IMR-90 (cell line): ENCODE data around the gene DAAM1. TPM values are rescaled to one million over a fixed set of nuclear protein-coding genes. Genes with fewer than 3 reads are reported as not detected.

Experiments used
- ATAC-seq: fragments of 200-7000 bp; cut with Tn5 transposase; 2 replicates; pipeline ENCODE4 v1.9.1; 2020; ENCODE audit warnings: low read depth, mild to moderate bottlenecking, moderate library complexity
- BruUV-seq: library from RNA; stranded (reverse); fragments of 400-500 nt; replicated peaks from 2 replicates; lab custom pipeline; 2021; lab: Mats Ljungman, UMichigan
- CTCF ChIA-PET: fragments of 300-600 bp; formaldehyde crosslinking; extraction: SDS; loops from one replicate; lab custom pipeline; 2021; ENCODE audit warnings: antibody characterized with exemption; lab: Yijun Ruan, JAX
- POLR2A ChIA-PET: fragments of 300-600 bp; sonication (Branson Sonifier 250); formaldehyde crosslinking; loops from one replicate; lab custom pipeline; 2022; ENCODE audit warnings: antibody characterized with exemption; ENCODE audit not compliant: unreplicated experiment; lab: Charles Lee
- DNase-seq: peaks from one replicate; pipeline ENCODE4 v3.0.0; 2013
- H2AFZ ChIP-seq: replicated peaks from 2 replicates; pipeline ENCODE3; 2013; ENCODE audit warnings: low read length, mild to moderate bottlenecking; ENCODE audit not compliant: poor library complexity
- H2AK5ac ChIP-seq: 2 replicates; pipeline ENCODE4 v1.6.1; 2013; ENCODE audit warnings: low read depth, low read length, inconsistent platforms
- H2AK9ac ChIP-seq: replicated peaks from 2 replicates; pipeline ENCODE3; 2013; ENCODE audit warnings: mild to moderate bottlenecking, low read depth, low read length, moderate library complexity; ENCODE audit not compliant: poor library complexity
- H2BK120ac ChIP-seq: 2 replicates; pipeline ENCODE4 v1.6.1; 2013; ENCODE audit warnings: low read depth, low read length, inconsistent platforms
- H2BK15ac ChIP-seq: 3 replicates; pipeline ENCODE4 v1.6.1; 2013; ENCODE audit warnings: low read depth, low read length, inconsistent platforms
- H2BK20ac ChIP-seq: 2 replicates; pipeline ENCODE4 v1.6.1; 2013; ENCODE audit warnings: low read depth, mild to moderate bottlenecking, inconsistent platforms, low read length, moderate library complexity
- H2BK5ac ChIP-seq: 2 replicates; pipeline ENCODE4 v1.6.1; 2013; ENCODE audit warnings: mild to moderate bottlenecking, low read depth, low read length, inconsistent platforms; ENCODE audit not compliant: poor library complexity, severe bottlenecking
- H3K14ac ChIP-seq: replicated peaks from 2 replicates; pipeline ENCODE4 v1.6.1; 2013; ENCODE audit warnings: low read depth, low read length, inconsistent platforms
- H3K18ac ChIP-seq: 2 replicates; pipeline ENCODE4 v1.6.1; 2013; ENCODE audit warnings: low read depth, low read length, control low read depth
- H3K23ac ChIP-seq: 2 replicates; pipeline ENCODE4 v1.6.1; 2013; ENCODE audit warnings: low read depth, low read length, inconsistent platforms
- H3K27ac ChIP-seq: 2 replicates; pipeline ENCODE4 v1.5.1; 2013; ENCODE audit warnings: mild to moderate bottlenecking, control low read depth, low read length; ENCODE audit not compliant: insufficient read depth
- H3K27me3 ChIP-seq: 2 replicates; pipeline ENCODE4 v1.6.1; 2013; ENCODE audit warnings: low read length; ENCODE audit not compliant: control insufficient read depth, insufficient read depth
- H3K36me3 ChIP-seq: 2 replicates; pipeline ENCODE4 v1.6.1; 2013; ENCODE audit warnings: low read length, mixed read lengths; ENCODE audit not compliant: control insufficient read depth, insufficient read depth
- H3K4ac ChIP-seq: 2 replicates; pipeline ENCODE4 v1.6.1; 2013; ENCODE audit warnings: low read depth, low read length, inconsistent platforms
- H3K4me1 ChIP-seq: 2 replicates; pipeline ENCODE4 v1.6.1; 2013; ENCODE audit warnings: low read length, mixed read lengths; ENCODE audit not compliant: control insufficient read depth, insufficient read depth
- H3K4me2 ChIP-seq: 2 replicates; pipeline ENCODE4 v1.6.1; 2013; ENCODE audit warnings: low read depth, mild to moderate bottlenecking, control low read depth, low read length, moderate library complexity
- H3K4me3 ChIP-seq: 2 replicates; pipeline ENCODE4 v1.5.1; 2013; ENCODE audit warnings: low read depth, mild to moderate bottlenecking, control low read depth, low read length, moderate library complexity; ENCODE audit not compliant: insufficient read depth
- H3K56ac ChIP-seq: 2 replicates; pipeline ENCODE4 v1.6.1; 2013; ENCODE audit warnings: low read length, inconsistent platforms; ENCODE audit not compliant: insufficient read depth; ENCODE audit errors: extremely low read depth
- H3K79me1 ChIP-seq, 2 experiments: 2 replicates each; pipeline ENCODE4 v1.6.1; 2013; ENCODE audit warnings: low read length in 2 of 2, inconsistent platforms in 1 of 2, low read depth in 1 of 2
- H3K9ac ChIP-seq: 2 replicates; pipeline ENCODE4 v1.6.1; 2013; ENCODE audit warnings: low read depth, low read length, control low read depth
- H3K9me1 ChIP-seq: 2 replicates; pipeline ENCODE4 v1.6.1; 2013; ENCODE audit warnings: low read length, inconsistent platforms; ENCODE audit not compliant: insufficient read depth
- H3K9me3 ChIP-seq: 2 replicates; pipeline ENCODE4 v1.6.1; 2013; ENCODE audit warnings: low read length; ENCODE audit not compliant: control insufficient read depth, insufficient read depth
- H4K20me1 ChIP-seq: 2 replicates; pipeline ENCODE4 v1.6.1; 2013; ENCODE audit warnings: low read length, inconsistent platforms; ENCODE audit not compliant: insufficient read depth
- H4K5ac ChIP-seq: 2 replicates; pipeline ENCODE4 v1.6.1; 2013; ENCODE audit warnings: mild to moderate bottlenecking, low read depth, low read length, control low read depth
- H4K8ac ChIP-seq, 2 experiments: 2 replicates each; pipeline ENCODE4 v1.6.1; 2013; ENCODE audit warnings: low read depth in 2 of 2, low read length in 2 of 2, control low read depth in 1 of 2, inconsistent platforms in 1 of 2
- H4K91ac ChIP-seq: 2 replicates; pipeline ENCODE4 v1.6.1; 2013; ENCODE audit warnings: low read depth, low read length, inconsistent platforms; ENCODE audit not compliant: insufficient read depth
- CEBPB ChIP-seq: IDR thresholded peaks from 2 replicates; pipeline ENCODE4 v1.6.1; 2012; ENCODE audit warnings: low read depth, low read length, improper control_type of control experiment
- RFX5 ChIP-seq: IDR thresholded peaks from 2 replicates; pipeline ENCODE4 v1.8.0; 2012; ENCODE audit warnings: low read depth, mild to moderate bottlenecking, low read length, moderate library complexity
- WGBS, 2 experiments: methylation state at CpG; one replicate each; pipeline versions ENCODE4 v1.1.5 to v1.1.7; 2013; ENCODE audit warnings: missing lambda C conversion rate in 2 of 2; ENCODE audit not compliant: insufficient read length in 1 of 2; ENCODE audit errors: extremely low coverage in 2 of 2; 5-methylcytosine and 5-hydroxymethylcytosine counted together
- dilution Hi-C: fragments of 300-500 bp; cut with HindIII; formaldehyde crosslinking; loops from one replicate; pipeline ENCODE4 v1.14.3; 2018; ENCODE audit warnings: low sequenced_read_pairs; ENCODE audit not compliant: unreplicated experiment
- in situ Hi-C: fragments of 300-500 bp; cut with MboI; formaldehyde crosslinking; loops from 3 replicates; pipeline ENCODE4 v1.14.3; 2019; ENCODE audit warnings: low sequenced_read_pairs, inconsistent platforms, mixed read lengths
- intact Hi-C: fragments of 100-400 bp; cut with micrococcal nuclease; formaldehyde crosslinking; loops from 2 replicates; pipeline ENCODE4 v1.10.0; 2022
- polyA plus RNA-seq, 3 experiments: library from polyadenylated mRNA; depleted of rRNA; stranded (reverse); fragments of >200 nt; gene quantifications; 2 replicates each; pipeline ENCODE4 v1.2.3, GENCODE V29; 2012; ENCODE audit warnings: low replicate concordance in 1 of 3
- total RNA-seq: library from RNA; depleted of rRNA; stranded (reverse); fragments of >200 nt; gene quantifications from 2 replicates; pipeline ENCODE4 v1.2.3, GENCODE V29; 2012

DAAM1 gene
- total and polyA plus RNA-seq, 2 of the 4 experiments (the other 2 are of a cell fraction): 4.8 to 5.4 TPM

DNA sequence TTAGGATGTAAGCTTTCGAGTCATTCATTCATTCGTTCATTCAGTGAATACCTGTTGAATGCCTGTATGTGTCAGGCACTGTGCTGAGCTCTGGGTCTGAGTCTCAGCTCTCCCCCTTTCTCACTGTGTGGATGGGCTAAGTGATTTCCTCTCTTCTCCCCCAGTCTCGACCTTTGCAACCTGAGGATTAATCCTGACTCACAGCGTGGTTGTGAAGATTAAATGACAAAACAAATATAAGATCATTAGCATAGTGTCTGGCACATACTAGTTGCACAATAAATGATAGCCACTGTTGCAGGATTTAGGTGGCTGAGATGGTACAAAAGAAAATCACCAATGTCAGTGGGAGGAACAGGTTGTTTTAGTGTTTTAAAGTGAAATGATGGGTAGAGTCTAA lies 140.0 kb downstream of the DAAM1 start:
- no peak overlapping the region for H3K18ac ChIP-seq
- no peak overlapping the region for H4K5ac ChIP-seq
- no peak overlapping the region for H2AK9ac ChIP-seq
- H3K56ac ChIP-seq: no peak overlapping the region
- no peak overlapping the region for H3K4ac ChIP-seq
- no TSS peak for BruUV-seq
- H2BK5ac ChIP-seq: no peak overlapping the region
- peaks cover 7% of the 10 kb centered on the region for H3K4me1 ChIP-seq
- no peak overlapping the region for H2BK20ac ChIP-seq
- H3K9ac ChIP-seq: no peak overlapping the region
- CTCF ChIA-PET: no interaction called here
- dilution Hi-C loops: no loop called here
- 0 out of 4 replicates have a peak, but pooled peaks cover 0 to 3% of the 10 kb centered on the region in 2 experiments for H3K79me1 ChIP-seq
- no peaks in the 10 kb centered on the region for H3K9me3 ChIP-seq
- no peak overlapping the region for H2BK15ac ChIP-seq
- peaks cover 6% of the 10 kb centered on the region for H3K9me1 ChIP-seq
- H3K27ac ChIP-seq: no peak overlapping the region
- POLR2A ChIA-PET: interaction anchor here (0.8 kb wide), 1 partner anchor 11 kb away, joined by 3 read pairs; no protein-coding TSS in a partner anchor
- no peak for ATAC-seq
- no peak overlapping the region for H4K8ac ChIP-seq
- no peak overlapping the region for H4K91ac ChIP-seq
- H3K23ac ChIP-seq: no peak overlapping the region
- no peak overlapping the region for H2BK120ac ChIP-seq
- no peak overlapping the region for H3K14ac ChIP-seq
- no peaks in the 10 kb centered on the region for H4K20me1 ChIP-seq
- in situ Hi-C loops: no loop called here
- H3K4me2 ChIP-seq: no peak overlapping the region
- no peak overlapping the region; the same call in 1 of the 2 replicates for H2AK5ac ChIP-seq
- intact Hi-C loops: no loop called here
- DNase-seq: peak; percentile 27
- no peak overlapping the region for H3K4me3 ChIP-seq
- H3K27me3 ChIP-seq: no peaks in the 10 kb centered on the region
- no peak for TF ChIP-seq RFX5
- TF ChIP-seq CEBPB: peak; percentile 73
- no CpG with 5 or more reads among the region's 4 CpGs for WGBS, 2 experiments
- peaks cover 2% of the 10 kb centered on the region; the same call in 1 of the 2 replicates for H3K36me3 ChIP-seq
- no peak overlapping the region for H2AFZ ChIP-seq
